Measurements from ENCODE around the gene CNTNAP1.

CNTNAP1 gene

GRCh38 chr17:42692489-42692888 lies 10.2 kb downstream of the CNTNAP1 start:
- Histone ChIP-seq H3K4me3 (ENCODE audit: low read length) (no peak overlapping the region), H3K36me3 (ENCODE audit: insufficient read depth, low read depth, low read length) (peaks cover 13% of the 10 kb centered on the region; the same call in 1 of the 2 replicates), H3K9me3 (ENCODE audit: insufficient read depth, low read depth, low read length) (no peaks in the 10 kb centered on the region), H3K27ac (ENCODE audit: low read length) (no peak overlapping the region), H3K27me3 (ENCODE audit: insufficient read depth, low read length) (no peaks in the 10 kb centered on the region), H3K4me1 (ENCODE audit: insufficient read depth, low read length) (no peaks in the 10 kb centered on the region), H3K9ac (ENCODE audit: low read depth, low read length) (no peak overlapping the region)

- H3K9ac ChIP-seq (ENCODE audit: low read depth, low read length), result no peak overlapping the region
- H3K36me3 ChIP-seq (ENCODE audit: insufficient read depth, low read depth, low read length), result peaks cover 22% of the 10 kb centered on the region; the same call in 1 of the 2 replicates
- H3K9me3 ChIP-seq (ENCODE audit: insufficient read depth, low read depth, low read length), result no peaks in the 10 kb centered on the region
- no peak overlapping the region for H3K27ac ChIP-seq (ENCODE audit: low read length)
- H3K4me3 ChIP-seq (ENCODE audit: low read length), result no peak overlapping the region
- H3K4me1 ChIP-seq (ENCODE audit: insufficient read depth, low read length), result no peaks in the 10 kb centered on the region
- no peaks in the 10 kb centered on the region for H3K27me3 ChIP-seq (ENCODE audit: insufficient read depth, low read length)
Observed at GRCh38 chr17:42694524-42694923, 12.2 kb downstream of the CNTNAP1 start.

- H3K4me3 ChIP-seq (ENCODE audit: low read length), result no peak overlapping the region
- no peak overlapping the region for H3K9ac ChIP-seq (ENCODE audit: low read depth, low read length)
- H3K9me3 ChIP-seq (ENCODE audit: insufficient read depth, low read depth, low read length), result no peaks in the 10 kb centered on the region
- H3K27ac ChIP-seq (ENCODE audit: low read length), result no peak overlapping the region
- peaks cover 24% of the 10 kb centered on the region for H3K36me3 ChIP-seq (ENCODE audit: insufficient read depth, low read depth, low read length)
- H3K27me3 ChIP-seq (ENCODE audit: insufficient read depth, low read length), result no peaks in the 10 kb centered on the region
- H3K4me1 ChIP-seq (ENCODE audit: insufficient read depth, low read length), result no peaks in the 10 kb centered on the region
Observed at GRCh38 chr17:42695500-42695899, 13.2 kb downstream of the CNTNAP1 start.

DNA sequence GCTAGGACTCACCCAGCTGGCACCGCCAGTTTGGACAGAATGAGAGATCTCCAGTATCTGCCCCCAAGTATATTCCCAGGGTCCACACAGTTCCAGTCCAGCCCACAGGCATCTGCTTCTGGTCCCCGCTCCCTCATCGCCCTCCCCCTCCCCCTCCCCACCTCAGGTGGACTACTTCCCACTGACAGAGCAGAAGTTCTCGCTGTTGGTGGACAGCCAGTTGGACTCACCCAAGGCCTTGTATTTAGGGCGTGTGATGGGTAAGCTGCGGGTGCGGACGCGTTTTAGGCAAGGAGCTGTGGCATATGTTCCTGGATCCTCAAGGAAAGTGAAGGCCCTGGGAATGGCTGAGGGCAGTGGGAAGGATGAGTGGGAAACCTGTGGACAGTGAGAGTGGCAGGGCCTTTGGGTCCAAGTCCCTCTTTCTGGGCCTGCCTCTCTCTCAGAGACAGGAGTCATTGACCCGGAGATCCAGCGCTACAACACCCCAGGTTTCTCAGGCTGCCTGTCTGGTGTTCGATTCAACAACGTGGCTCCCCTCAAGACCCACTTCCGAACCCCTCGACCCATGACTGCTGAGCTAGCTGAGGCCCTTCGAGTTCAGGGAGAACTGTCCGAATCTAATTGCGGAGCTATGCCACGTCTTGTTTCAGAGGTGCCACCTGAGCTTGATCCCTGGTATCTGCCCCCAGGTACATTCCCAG lies 14.9 kb downstream of the CNTNAP1 start:
- H3K27me3 ChIP-seq (ENCODE audit: insufficient read depth, low read length), result no peaks in the 10 kb centered on the region
- H3K4me1 ChIP-seq (ENCODE audit: insufficient read depth, low read length), result no peaks in the 10 kb centered on the region
- H3K9me3 ChIP-seq (ENCODE audit: insufficient read depth, low read depth, low read length), result no peaks in the 10 kb centered on the region
- peaks cover 38% of the 10 kb centered on the region for H3K36me3 ChIP-seq (ENCODE audit: insufficient read depth, low read depth, low read length)
- H3K9ac ChIP-seq (ENCODE audit: low read depth, low read length), result no peak overlapping the region
- H3K4me3 ChIP-seq (ENCODE audit: low read length), result no peak overlapping the region
- H3K27ac ChIP-seq (ENCODE audit: low read length), result no peak overlapping the region

GRCh38 chr17:42698736-42699414 lies 16.5 kb downstream of the CNTNAP1 start:
- no peak overlapping the region for H3K4me3 ChIP-seq (ENCODE audit: low read length)
- no peaks in the 10 kb centered on the region for H3K4me1 ChIP-seq (ENCODE audit: insufficient read depth, low read length)
- no peak overlapping the region for H3K27ac ChIP-seq (ENCODE audit: low read length)
- H3K9me3 ChIP-seq (ENCODE audit: insufficient read depth, low read depth, low read length), result no peaks in the 10 kb centered on the region
- H3K27me3 ChIP-seq (ENCODE audit: insufficient read depth, low read length), result no peaks in the 10 kb centered on the region
- peaks cover 49% of the 10 kb centered on the region for H3K36me3 ChIP-seq (ENCODE audit: insufficient read depth, low read depth, low read length)
- no peak overlapping the region for H3K9ac ChIP-seq (ENCODE audit: low read depth, low read length)

GRCh38 chr17:42699415-42699740 lies 17.0 kb downstream of the CNTNAP1 start:
- H3K4me1 ChIP-seq (ENCODE audit: insufficient read depth, low read length), result no peaks in the 10 kb centered on the region
- H3K4me3 ChIP-seq (ENCODE audit: low read length), result no peak overlapping the region
- no peak overlapping the region for H3K27ac ChIP-seq (ENCODE audit: low read length)
- H3K9me3 ChIP-seq (ENCODE audit: insufficient read depth, low read depth, low read length), result no peaks in the 10 kb centered on the region
- peaks cover 53% of the 10 kb centered on the region for H3K36me3 ChIP-seq (ENCODE audit: insufficient read depth, low read depth, low read length)
- H3K27me3 ChIP-seq (ENCODE audit: insufficient read depth, low read length), result no peaks in the 10 kb centered on the region
- H3K9ac ChIP-seq (ENCODE audit: low read depth, low read length), result no peak overlapping the region

- H3K27ac ChIP-seq (ENCODE audit: low read length), result no peak overlapping the region
- no peak overlapping the region for H3K9ac ChIP-seq (ENCODE audit: low read depth, low read length)
- H3K4me3 ChIP-seq (ENCODE audit: low read length), result no peak overlapping the region
- no peaks in the 10 kb centered on the region for H3K4me1 ChIP-seq (ENCODE audit: insufficient read depth, low read length)
- peaks cover 65% of the 10 kb centered on the region for H3K36me3 ChIP-seq (ENCODE audit: insufficient read depth, low read depth, low read length)
- H3K9me3 ChIP-seq (ENCODE audit: insufficient read depth, low read depth, low read length), result no peaks in the 10 kb centered on the region
- H3K27me3 ChIP-seq (ENCODE audit: insufficient read depth, low read length), result no peaks in the 10 kb centered on the region
Observed at GRCh38 chr17:42700586-42701289, 18.4 kb downstream of the CNTNAP1 start.

DNA sequence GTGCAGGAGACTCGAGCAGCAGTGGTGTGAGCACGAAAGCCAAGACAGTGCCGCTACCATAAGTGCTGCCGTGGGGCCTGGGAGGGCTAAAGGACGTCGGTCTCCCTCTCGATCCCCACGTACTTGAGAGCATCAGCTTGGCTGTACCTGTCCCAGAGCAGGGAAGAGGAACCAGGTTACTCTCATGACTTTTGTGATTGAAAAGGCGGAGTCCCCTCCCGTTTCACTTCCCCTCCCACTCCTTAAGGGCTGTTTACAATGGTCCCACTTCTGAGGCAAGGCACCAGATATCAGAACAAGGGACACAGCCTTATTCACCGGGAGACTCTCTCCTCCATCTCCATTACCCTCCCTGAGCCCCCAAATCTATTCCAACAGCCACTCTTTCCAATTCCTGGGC lies 20.1 kb downstream of the CNTNAP1 start:
- Histone ChIP-seq H3K36me3 (ENCODE audit: insufficient read depth, low read depth, low read length) (peaks cover 72% of the 10 kb centered on the region), H3K9ac (ENCODE audit: low read depth, low read length) (no peak overlapping the region), H3K27ac (ENCODE audit: low read length) (no peak overlapping the region), H3K27me3 (ENCODE audit: insufficient read depth, low read length) (no peaks in the 10 kb centered on the region), H3K4me1 (ENCODE audit: insufficient read depth, low read length) (no peaks in the 10 kb centered on the region), H3K4me3 (ENCODE audit: low read length) (no peak overlapping the region), H3K9me3 (ENCODE audit: insufficient read depth, low read depth, low read length) (no peaks in the 10 kb centered on the region)

DNA sequence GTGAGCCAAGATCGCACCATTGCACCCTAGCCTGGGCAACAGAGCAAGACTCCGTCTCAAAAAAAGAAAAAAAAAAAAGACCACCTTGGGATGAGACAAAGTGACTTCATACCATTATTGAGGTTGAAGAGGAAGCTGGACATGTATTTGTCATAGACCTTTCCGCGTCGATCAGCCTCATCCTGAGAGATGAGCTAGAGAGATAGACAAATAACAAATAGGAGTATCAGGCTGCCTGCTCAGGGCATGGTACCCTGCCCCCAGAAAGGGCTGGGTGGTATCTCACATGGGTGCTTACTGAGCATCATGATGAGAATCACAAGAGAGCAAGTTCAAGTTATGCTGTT lies 22.1 kb downstream of the CNTNAP1 start:
- no peaks in the 10 kb centered on the region for H3K27me3 ChIP-seq (ENCODE audit: insufficient read depth, low read length)
- H3K4me1 ChIP-seq (ENCODE audit: insufficient read depth, low read length), result no peaks in the 10 kb centered on the region
- H3K9me3 ChIP-seq (ENCODE audit: insufficient read depth, low read depth, low read length), result no peaks in the 10 kb centered on the region
- H3K4me3 ChIP-seq (ENCODE audit: low read length), result no peak overlapping the region
- no peak overlapping the region for H3K27ac ChIP-seq (ENCODE audit: low read length)
- H3K9ac ChIP-seq (ENCODE audit: low read depth, low read length), result no peak overlapping the region
- peaks cover 81% of the 10 kb centered on the region for H3K36me3 ChIP-seq (ENCODE audit: insufficient read depth, low read depth, low read length)

GRCh38 chr17:42704837-42705494 lies 22.6 kb downstream of the CNTNAP1 start:
- Histone ChIP-seq H3K36me3 (ENCODE audit: insufficient read depth, low read depth, low read length) (peaks cover 86% of the 10 kb centered on the region), H3K27ac (ENCODE audit: low read length) (no peak overlapping the region), H3K4me1 (ENCODE audit: insufficient read depth, low read length) (no peaks in the 10 kb centered on the region), H3K27me3 (ENCODE audit: insufficient read depth, low read length) (no peaks in the 10 kb centered on the region), H3K4me3 (ENCODE audit: low read length) (no peak overlapping the region), H3K9me3 (ENCODE audit: insufficient read depth, low read depth, low read length) (no peaks in the 10 kb centered on the region), H3K9ac (ENCODE audit: low read depth, low read length) (no peak overlapping the region)

DNA sequence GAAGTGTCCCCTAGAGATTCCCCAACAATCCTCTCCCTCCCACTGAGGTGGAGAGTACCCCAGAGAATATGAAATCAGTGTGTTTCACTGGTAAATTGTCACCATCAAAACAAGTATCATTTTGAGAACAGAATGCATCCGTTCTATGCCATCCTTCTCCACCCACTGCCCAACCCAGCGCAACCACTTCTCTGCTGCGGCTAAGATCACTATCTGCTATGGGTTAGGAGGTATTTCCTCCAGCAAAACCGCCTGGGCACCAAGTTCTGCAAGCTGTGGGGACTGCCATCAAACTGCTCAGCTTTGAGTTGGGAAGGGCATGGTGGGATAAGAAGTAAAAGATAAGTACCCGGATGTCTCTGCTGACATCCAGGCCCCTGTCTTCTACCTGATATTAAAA lies 24.4 kb downstream of the CNTNAP1 start:
- H3K27me3 ChIP-seq (ENCODE audit: insufficient read depth, low read length), result no peaks in the 10 kb centered on the region
- H3K9me3 ChIP-seq (ENCODE audit: insufficient read depth, low read depth, low read length), result no peaks in the 10 kb centered on the region
- H3K9ac ChIP-seq (ENCODE audit: low read depth, low read length), result no peak overlapping the region
- no peak overlapping the region for H3K4me3 ChIP-seq (ENCODE audit: low read length)
- H3K27ac ChIP-seq (ENCODE audit: low read length), result no peak overlapping the region
- H3K36me3 ChIP-seq (ENCODE audit: insufficient read depth, low read depth, low read length), result peaks cover 89% of the 10 kb centered on the region
- no peaks in the 10 kb centered on the region for H3K4me1 ChIP-seq (ENCODE audit: insufficient read depth, low read length)

Measured in iPS-20b (cell line).